IPS-18a (cell line): Measurements from ENCODE around the gene DYNLL1.
"Not testable (repeated sequence)": the region's sequence is repeated elsewhere in the genome, so short reads cannot be mapped to it uniquely, and the experiment has no call there.

Experiments
- H3K27ac ChIP-seq: one replicate; pipeline ENCODE4 v1.5.1; 2013; ENCODE audit warnings: low read length
- H3K27me3 ChIP-seq: one replicate; pipeline ENCODE4 v1.6.1; 2013; ENCODE audit warnings: mild to moderate bottlenecking, low read length; ENCODE audit not compliant: control insufficient read depth, insufficient read depth
- H3K36me3 ChIP-seq: one replicate; pipeline ENCODE4 v1.6.1; 2013; ENCODE audit warnings: low read depth, low read length; ENCODE audit not compliant: control insufficient read depth
- H3K4me1 ChIP-seq: one replicate; pipeline ENCODE4 v1.6.1; 2013; ENCODE audit warnings: low read depth, low read length; ENCODE audit not compliant: control insufficient read depth
- H3K4me3 ChIP-seq: one replicate; pipeline ENCODE4 v1.5.1; 2013; ENCODE audit warnings: low read length
- H3K9ac ChIP-seq: one replicate; pipeline ENCODE4 v1.6.1; 2013; ENCODE audit warnings: mild to moderate bottlenecking, low read length, moderate library complexity
- H3K9me3 ChIP-seq: one replicate; pipeline ENCODE4 v1.6.1; 2013; ENCODE audit warnings: low read depth, low read length; ENCODE audit not compliant: control insufficient read depth

The DYNLL1 gene

DNA sequence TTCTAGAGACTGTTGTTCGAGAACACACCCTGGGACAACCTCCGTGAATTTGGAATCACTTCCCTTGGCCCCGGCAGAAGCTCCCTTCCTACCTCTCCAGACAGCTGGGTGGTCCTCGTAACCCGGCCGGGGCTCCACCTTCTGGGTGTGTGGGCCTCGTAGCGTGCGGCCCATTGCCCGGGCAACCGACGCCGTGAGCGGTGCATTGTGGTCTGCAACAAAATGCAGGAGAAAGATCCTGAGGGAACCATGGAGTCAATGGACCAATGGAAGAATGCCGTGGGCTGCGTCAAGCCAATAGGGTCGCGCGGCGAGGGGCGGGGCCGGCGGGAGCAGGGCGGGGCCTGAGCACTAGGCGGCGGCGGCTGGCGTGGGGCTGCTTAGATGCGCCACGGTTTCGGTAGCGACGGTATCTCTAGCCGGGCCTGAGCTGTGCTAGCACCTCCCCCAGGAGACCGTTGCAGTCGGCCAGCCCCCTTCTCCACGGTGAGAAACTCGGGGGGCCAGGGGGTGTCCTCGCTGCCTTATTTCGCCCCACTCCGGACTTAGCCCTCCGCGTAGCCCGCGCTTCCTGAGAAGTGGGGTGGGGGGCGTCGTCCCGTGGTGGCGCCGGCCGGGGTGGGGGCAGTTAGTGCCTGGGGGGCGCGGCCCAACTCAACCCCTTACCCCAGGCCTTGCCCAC, at the start of gene DYNLL1:
Gene DYNLL1, plus strand, starts transcription at position 383 of the 682 bp plus-strand sequence. CDS start 309 bp downstream, outside the sequence.
- peaks cover 16% of the 10 kb centered on the region for H3K36me3 ChIP-seq
- peak within 1 kb of the TSS; percentile 81 for H3K4me3 ChIP-seq
- no peaks in the 10 kb centered on the region for H3K27me3 ChIP-seq
- H3K4me1 ChIP-seq: no peaks in the 10 kb centered on the region
- H3K9ac ChIP-seq: peak within 1 kb of the TSS; percentile 78
- H3K9me3 ChIP-seq: no peaks in the 10 kb centered on the region
- peak within 1 kb of the TSS; percentile 27 for H3K27ac ChIP-seq

DNA sequence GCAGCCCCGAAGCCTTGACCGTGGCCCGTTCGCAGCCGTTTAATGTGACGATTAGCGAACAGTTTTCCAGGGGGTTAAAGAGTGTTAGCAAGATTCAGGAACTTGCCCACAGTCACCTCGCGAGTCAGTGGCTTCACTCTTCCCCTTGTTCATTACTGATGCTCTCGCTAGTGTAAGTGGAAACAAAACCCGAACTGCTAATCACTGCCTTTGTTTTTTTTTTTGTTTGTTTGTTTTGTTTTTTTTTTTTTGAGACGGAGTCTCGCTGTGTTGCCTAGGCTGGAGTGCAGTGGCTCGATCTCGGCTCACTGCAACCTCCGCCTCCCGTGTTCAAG, 49.1 kb upstream of the DYNLL1 start:
- Histone ChIP-seq H3K9ac (peak overlapping the region; percentile 85), H3K4me3 (peak overlapping the region; percentile 92), H3K27ac (peak overlapping the region; percentile 86), H3K36me3 (peaks cover 41% of the 10 kb centered on the region)
- H3K9me3 ChIP-seq, H3K4me1 ChIP-seq, H3K27me3 ChIP-seq: not testable (repeated sequence)

DNA sequence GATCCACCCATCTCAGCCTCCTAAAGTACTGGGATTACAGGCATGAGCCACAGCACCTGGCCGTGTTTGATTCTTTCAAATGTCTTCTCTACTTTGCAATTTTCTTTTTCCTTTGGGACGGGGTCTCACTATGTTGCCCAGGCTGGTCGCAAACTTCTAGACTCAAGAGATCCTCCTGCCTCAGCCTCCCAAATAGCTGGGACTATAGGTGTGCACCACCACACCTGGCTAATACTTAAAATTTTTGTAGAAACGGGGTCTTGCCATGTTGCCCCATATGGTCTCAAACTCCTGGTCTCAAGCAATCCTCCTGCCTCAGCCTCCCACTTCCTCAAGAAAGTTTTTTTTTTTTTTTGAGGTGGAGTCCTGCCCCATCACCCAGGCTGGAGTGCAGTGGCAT, 47.9 kb upstream of the DYNLL1 start:
- H3K4me3 ChIP-seq: no peak overlapping the region
- H3K27ac ChIP-seq: no peak overlapping the region
- H3K9ac ChIP-seq: no peak overlapping the region
- no peaks in the 10 kb centered on the region for H3K27me3 ChIP-seq
- no peaks in the 10 kb centered on the region for H3K9me3 ChIP-seq
- no peaks in the 10 kb centered on the region for H3K4me1 ChIP-seq
- H3K36me3 ChIP-seq: peaks cover 38% of the 10 kb centered on the region

DNA sequence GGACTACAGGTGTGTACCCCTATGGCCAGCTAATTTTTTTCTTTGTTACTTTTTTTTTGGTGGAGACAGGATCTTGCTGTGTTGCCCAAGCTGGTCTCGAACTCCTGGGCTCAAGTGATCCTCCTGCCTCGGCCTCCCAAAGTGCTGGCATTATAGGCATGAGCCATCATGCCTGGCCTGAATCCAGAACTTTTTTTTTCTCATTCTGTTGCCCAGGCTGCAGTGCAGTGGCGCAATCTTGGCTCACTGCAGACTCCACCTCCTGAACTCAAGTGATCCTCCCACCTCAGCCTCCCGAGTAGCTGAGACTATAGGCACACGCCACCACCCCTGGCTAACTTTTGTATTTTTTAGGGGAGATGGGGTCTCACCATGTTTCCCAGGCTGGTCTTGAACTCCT, 43.4 kb upstream of the DYNLL1 start:
- not testable (repeated sequence) for H3K4me3 ChIP-seq, H3K27me3 ChIP-seq, H3K27ac ChIP-seq, H3K4me1 ChIP-seq, H3K9me3 ChIP-seq, H3K9ac ChIP-seq
- H3K36me3 ChIP-seq: peaks cover 44% of the 10 kb centered on the region

DNA sequence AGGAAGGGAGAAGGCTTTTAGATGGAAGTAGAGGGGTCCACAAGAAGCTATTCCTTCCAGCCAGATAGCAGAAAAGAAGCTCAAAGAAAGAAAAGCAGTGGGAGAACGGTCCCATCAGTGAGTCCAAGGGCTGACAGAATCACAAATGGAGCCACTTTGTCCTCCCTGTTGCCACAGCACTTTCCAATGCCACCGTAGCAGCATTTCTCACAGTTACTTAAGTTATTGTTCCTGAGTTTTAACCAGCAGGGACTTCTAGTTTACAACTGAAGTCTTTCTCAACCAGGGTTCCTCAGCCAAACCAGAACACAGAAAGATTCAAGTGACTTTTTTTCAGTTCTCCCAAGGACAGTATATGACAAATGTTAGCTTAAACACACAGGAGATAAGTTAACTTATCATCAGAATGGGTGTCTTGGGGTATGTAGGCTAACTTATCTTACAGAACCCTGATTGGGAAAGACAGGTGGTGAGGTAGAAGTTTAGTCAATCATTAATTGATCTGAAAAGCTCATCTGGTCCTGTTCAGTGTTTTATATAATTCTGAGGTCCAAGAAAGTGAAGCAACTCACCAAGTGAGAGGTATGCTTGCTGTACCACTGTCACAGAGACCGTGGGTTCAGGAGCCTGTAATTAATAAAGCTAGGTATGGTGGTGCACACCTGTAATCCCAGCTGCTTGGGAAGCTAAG, 42.7 kb upstream of the DYNLL1 start:
- Histone ChIP-seq H3K27ac (no peak overlapping the region), H3K36me3 (peaks cover 47% of the 10 kb centered on the region), H3K9ac (no peak overlapping the region), H3K27me3 (no peaks in the 10 kb centered on the region), H3K4me3 (no peak overlapping the region), H3K9me3 (no peaks in the 10 kb centered on the region), H3K4me1 (no peaks in the 10 kb centered on the region)

DNA sequence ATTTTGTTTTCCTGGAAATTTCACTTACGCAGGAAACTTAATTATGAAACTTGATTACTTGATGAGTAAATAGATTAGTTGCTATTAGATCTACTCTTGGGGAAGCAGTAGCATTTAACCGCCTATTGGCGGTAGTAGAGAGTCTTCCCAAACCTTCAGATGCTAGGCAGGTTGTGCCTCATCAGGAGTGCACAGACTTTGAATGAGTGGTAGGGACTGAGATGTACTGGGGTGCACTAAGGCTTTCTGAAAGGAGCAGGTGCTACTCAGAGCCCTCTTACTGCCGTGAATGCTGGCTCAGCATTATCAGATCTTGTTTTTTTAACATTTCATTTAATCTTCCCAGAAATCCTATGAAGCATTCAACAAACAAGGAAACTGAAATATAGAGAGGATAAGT, 41.9 kb upstream of the DYNLL1 start:
- Histone ChIP-seq H3K4me1 (no peaks in the 10 kb centered on the region), H3K36me3 (peaks cover 54% of the 10 kb centered on the region)

DNA sequence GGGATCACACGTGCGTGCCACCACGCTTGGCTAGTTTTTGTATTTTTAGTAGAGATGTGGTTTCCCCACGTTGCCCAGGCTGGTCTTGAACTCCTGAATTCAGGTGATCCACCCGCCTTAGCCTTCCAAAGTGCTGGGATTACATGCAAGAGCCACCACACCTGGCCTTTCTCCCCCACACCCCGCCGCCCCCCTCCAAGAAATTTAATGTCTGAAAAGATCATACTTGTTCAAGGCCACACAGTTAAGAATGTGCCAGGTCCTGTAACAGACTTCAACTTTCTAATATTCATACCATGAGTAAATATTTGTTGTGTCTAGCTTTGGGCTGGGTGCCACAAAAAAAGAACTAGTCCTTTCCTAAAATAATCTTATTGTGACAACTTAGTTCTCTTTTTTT, 40.6 kb upstream of the DYNLL1 start:
- Histone ChIP-seq H3K4me3 (no peak overlapping the region), H3K27ac (no peak overlapping the region), H3K9me3 (no peaks in the 10 kb centered on the region), H3K27me3 (no peaks in the 10 kb centered on the region), H3K4me1 (no peaks in the 10 kb centered on the region), H3K9ac (no peak overlapping the region), H3K36me3 (peaks cover 60% of the 10 kb centered on the region)

More for the DNA sequence above, 41.9 kb upstream of the DYNLL1 start:
- Histone ChIP-seq H3K27ac (no peak overlapping the region), H3K27me3 (no peaks in the 10 kb centered on the region), H3K9me3 (no peaks in the 10 kb centered on the region), H3K9ac (no peak overlapping the region), H3K4me3 (no peak overlapping the region)

DNA sequence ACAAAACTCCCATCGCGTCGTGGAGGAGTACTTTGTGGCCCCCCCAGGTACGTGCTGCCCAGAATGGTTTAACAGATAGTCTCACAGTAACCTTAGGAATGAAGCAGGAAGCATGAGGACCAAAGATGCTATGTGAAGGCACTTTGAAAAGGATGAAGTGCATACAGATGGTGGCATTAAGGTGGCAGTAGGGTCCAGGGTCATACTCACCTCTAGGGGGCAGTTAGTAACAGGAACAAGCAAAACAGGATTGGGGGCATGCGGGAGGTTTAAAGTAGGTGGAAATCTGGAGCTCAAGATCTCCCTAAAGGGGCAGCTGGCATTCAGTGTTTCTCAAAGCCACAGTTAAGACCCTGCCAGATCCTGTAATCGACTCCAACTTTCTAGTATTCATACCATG, 38.8 kb upstream of the DYNLL1 start:
- peaks cover 69% of the 10 kb centered on the region for H3K36me3 ChIP-seq
- no peak overlapping the region for H3K9ac ChIP-seq
- H3K9me3 ChIP-seq: no peaks in the 10 kb centered on the region
- no peaks in the 10 kb centered on the region for H3K27me3 ChIP-seq
- H3K4me1 ChIP-seq: no peaks in the 10 kb centered on the region
- H3K27ac ChIP-seq: no peak overlapping the region
- H3K4me3 ChIP-seq: no peak overlapping the region

DNA sequence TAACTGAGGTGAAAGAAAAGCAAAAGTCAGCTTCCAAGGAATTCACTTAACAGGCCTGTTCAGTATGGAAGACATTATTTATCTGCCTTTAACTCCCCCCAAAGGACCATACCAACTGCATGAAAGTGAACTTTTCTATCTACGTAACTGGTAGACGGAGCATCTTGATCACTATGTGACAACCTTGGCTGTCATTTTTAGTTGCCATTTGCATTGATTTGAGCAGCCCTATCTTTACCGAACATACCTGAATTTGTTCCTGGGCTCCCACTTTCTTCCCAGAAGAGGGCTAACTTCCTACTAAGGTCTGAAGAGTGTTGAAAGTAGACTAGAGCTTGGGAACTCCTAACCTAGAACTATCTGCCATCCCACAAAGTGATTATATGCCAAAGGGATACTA, 35.8 kb upstream of the DYNLL1 start:
- no peaks in the 10 kb centered on the region for H3K9me3 ChIP-seq
- H3K27me3 ChIP-seq: no peaks in the 10 kb centered on the region
- H3K9ac ChIP-seq: no peak overlapping the region
- no peak overlapping the region for H3K27ac ChIP-seq
- H3K36me3 ChIP-seq: peaks cover 88% of the 10 kb centered on the region
- H3K4me3 ChIP-seq: no peak overlapping the region
- H3K4me1 ChIP-seq: no peaks in the 10 kb centered on the region

DNA sequence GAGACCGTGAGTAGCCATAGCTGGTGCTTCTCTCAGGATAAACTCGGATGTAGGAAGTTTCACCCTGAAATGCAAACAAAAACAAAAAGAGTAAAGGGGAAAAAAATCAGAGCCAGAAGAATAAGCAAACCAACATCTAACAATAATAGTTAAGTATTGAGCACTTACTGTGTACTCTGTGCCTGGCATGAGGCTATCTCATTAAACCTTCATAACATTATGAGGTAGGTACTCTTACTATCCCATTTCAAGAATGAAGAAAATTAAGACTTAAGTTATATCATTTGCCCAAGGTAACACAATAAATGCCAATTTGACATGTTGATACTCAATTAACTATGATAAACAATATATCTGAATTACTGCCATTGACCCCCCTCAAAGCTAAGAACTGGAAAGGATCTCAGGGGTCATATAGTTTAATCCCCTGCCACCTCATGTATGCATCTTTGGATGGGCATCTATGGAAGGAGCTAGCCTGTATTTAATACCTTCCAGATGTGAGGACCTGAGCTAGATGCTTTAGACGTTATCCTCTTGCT, 33.7 kb upstream of the DYNLL1 start:
- Histone ChIP-seq H3K9ac (no peak overlapping the region), H3K4me1 (no peaks in the 10 kb centered on the region), H3K36me3 (peaks cover 84% of the 10 kb centered on the region), H3K27ac (no peak overlapping the region), H3K9me3 (no peaks in the 10 kb centered on the region), H3K4me3 (no peak overlapping the region), H3K27me3 (no peaks in the 10 kb centered on the region)

DNA sequence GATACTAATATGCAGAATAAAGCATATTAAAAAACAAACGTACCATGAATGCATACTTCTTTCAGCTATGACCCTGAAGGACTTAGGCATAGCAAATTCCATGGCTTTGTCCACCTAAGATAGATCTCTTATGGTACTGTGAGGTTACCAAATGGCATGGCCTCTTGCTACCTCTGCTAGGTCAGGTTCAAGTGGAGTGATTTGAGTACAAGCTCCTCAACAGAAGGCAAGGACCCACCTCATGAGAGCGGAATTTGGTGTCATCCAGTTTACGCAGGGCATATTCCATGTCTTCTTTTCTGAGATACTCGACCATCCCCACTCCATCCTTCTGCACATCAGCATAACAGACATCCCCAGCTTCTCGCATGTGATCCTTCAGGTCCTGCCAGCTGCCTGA, 32.2 kb upstream of the DYNLL1 start:
- H3K9me3 ChIP-seq: no peaks in the 10 kb centered on the region
- peaks cover 74% of the 10 kb centered on the region for H3K36me3 ChIP-seq
- no peaks in the 10 kb centered on the region for H3K27me3 ChIP-seq
- no peaks in the 10 kb centered on the region for H3K4me1 ChIP-seq
- H3K9ac ChIP-seq: no peak overlapping the region
- H3K4me3 ChIP-seq: no peak overlapping the region
- H3K27ac ChIP-seq: no peak overlapping the region

DNA sequence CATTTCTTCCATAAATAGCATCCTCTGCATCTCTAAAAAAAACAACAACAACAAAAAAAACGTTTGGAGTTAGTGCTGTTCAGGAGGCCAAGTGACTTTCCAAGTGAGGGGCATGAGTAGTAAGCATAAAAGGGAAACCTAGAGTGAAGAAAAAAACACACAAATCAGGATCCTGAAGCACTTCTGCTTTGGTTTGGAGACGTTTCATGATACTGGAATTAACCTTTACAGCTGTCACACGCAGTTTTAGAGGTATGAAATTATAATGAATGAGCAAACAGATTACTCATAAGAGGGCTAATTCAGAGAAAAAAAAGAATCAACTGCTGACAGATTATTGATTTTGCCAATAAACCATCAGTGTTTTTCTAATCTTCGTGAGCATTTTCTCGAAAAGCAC, 30.2 kb upstream of the DYNLL1 start:
- H3K9ac ChIP-seq: no peak overlapping the region
- no peaks in the 10 kb centered on the region for H3K4me1 ChIP-seq
- no peak overlapping the region for H3K27ac ChIP-seq
- no peaks in the 10 kb centered on the region for H3K27me3 ChIP-seq
- H3K9me3 ChIP-seq: no peaks in the 10 kb centered on the region
- peaks cover 55% of the 10 kb centered on the region for H3K36me3 ChIP-seq
- no peak overlapping the region for H3K4me3 ChIP-seq
